Spleen (tissue), 7 donors: ENCODE measurements around the gene ADAD2.

Source experiments
- CTCF ChIP-seq, 11 experiments: fragments of 200-600 bp in 7 of 11; fragments of 450-650 bp in 4 of 11; sonication (generic) in 4 of 11; IDR thresholded peaks in 8 of 11; conservative IDR thresholded peaks in 3 of 11; 1 replicate in 7 of 11; 2 replicates in 4 of 11; pipeline versions ENCODE4 v1.4.0 to v1.8.0; 2016 to 2021; ENCODE audit warnings: antibody characterized with exemption in 11 of 11, inconsistent platforms in 4 of 11, mild to moderate bottlenecking in 1 of 11
- POLR2A ChIP-seq, 3 donors: fragments of 450-650 bp; IDR thresholded peaks; one replicate each; pipeline ENCODE4 v1.5.1; 2017; ENCODE audit warnings: antibody characterized with exemption in 3 of 3, mild to moderate bottlenecking in 1 of 3
- donor health status: DM: no; HTN: no; CAD: no; lungs with moderate emphysema.
- donor health status: DM: no; HTN: no; CAD: no.
- donor health status: DM: no; HTN: no; CAD: no.

- TF ChIP-seq POLR2A (IDR thresholded peaks at IDR 0.05) (no peak), CTCF (IDR thresholded peaks at IDR 0.05 in 8 of 11, conservative IDR thresholded peaks at IDR 0.05 in 3 of 11) (no peak)
Observed at GRCh38 chr16:84197466-84198128, 6.6 kb downstream of the ADAD2 start.
